GM18951 (cell line): ENCODE data around the gene MYO7B.

Experiments used
- POLR2A ChIP-seq: IDR thresholded peaks from 4 replicates; pipeline ENCODE4 v1.6.1; 2011; ENCODE audit warnings: mild to moderate bottlenecking; ENCODE audit not compliant: insufficient read length, insufficient read depth; ENCODE audit errors: extremely low read depth
- in situ Hi-C: fragments of 300-500 bp; cut with MboI; formaldehyde crosslinking; loops from one replicate; pipeline ENCODE4 v1.12.0; 2022; ENCODE audit warnings: low sequenced_read_pairs, mixed read lengths, inconsistent platforms; ENCODE audit not compliant: unreplicated experiment

Gene MYO7B

GRCh38 chr2:127610561-127610960, 75.1 kb downstream of the MYO7B start:
- TF ChIP-seq POLR2A: no peak
- in situ Hi-C loops: no loop called here

GRCh38 chr2:127611076-127611925, 75.8 kb downstream of the MYO7B start:
- in situ Hi-C loops: no loop called here
- no peak for TF ChIP-seq POLR2A

- no peak for TF ChIP-seq POLR2A
- in situ Hi-C loops: no loop called here
Observed at GRCh38 chr2:127612111-127612822, 76.8 kb downstream of the MYO7B start.

- TF ChIP-seq POLR2A: no peak
- in situ Hi-C loops: no loop called here
Observed at GRCh38 chr2:127614246-127614645, 78.8 kb downstream of the MYO7B start.

- TF ChIP-seq POLR2A: no peak
- in situ Hi-C loops: no loop called here
Observed at GRCh38 chr2:127614731-127615130, 79.2 kb downstream of the MYO7B start.

- in situ Hi-C loops: no loop called here
- no peak for TF ChIP-seq POLR2A
Observed at GRCh38 chr2:127615511-127616166, 80.2 kb downstream of the MYO7B start.

GRCh38 chr2:127618551-127619202, 83.2 kb downstream of the MYO7B start:
- no peak for TF ChIP-seq POLR2A

GRCh38 chr2:127619203-127619590, 83.7 kb downstream of the MYO7B start:
- TF ChIP-seq POLR2A: no peak
- in situ Hi-C loops: no loop called here

More at GRCh38 chr2:127618551-127619202, 83.2 kb downstream of the MYO7B start:
- in situ Hi-C loops: no loop called here

- no peak for TF ChIP-seq POLR2A
- in situ Hi-C loops: no loop called here
Observed at GRCh38 chr2:127619877-127620705, 84.6 kb downstream of the MYO7B start.

GRCh38 chr2:127620866-127621265, 85.4 kb downstream of the MYO7B start:
- TF ChIP-seq POLR2A: no peak
- in situ Hi-C loops: no loop called here

GRCh38 chr2:127621981-127622431, 86.5 kb downstream of the MYO7B start:
- in situ Hi-C loops: no loop called here
- no peak for TF ChIP-seq POLR2A
